ENCODE results near the gene ZBTB3. TPM values are rescaled to one million over a fixed set of nuclear protein-coding genes. Genes with fewer than 3 reads are reported as not detected.
"Not testable (repeated sequence)": the region's sequence is repeated elsewhere in the genome, so short reads cannot be mapped to it uniquely, and the experiment has no call there.

The ZBTB3 gene
- total RNA-seq = 7.4 and 11.7 TPM in 2 replicates

DNA sequence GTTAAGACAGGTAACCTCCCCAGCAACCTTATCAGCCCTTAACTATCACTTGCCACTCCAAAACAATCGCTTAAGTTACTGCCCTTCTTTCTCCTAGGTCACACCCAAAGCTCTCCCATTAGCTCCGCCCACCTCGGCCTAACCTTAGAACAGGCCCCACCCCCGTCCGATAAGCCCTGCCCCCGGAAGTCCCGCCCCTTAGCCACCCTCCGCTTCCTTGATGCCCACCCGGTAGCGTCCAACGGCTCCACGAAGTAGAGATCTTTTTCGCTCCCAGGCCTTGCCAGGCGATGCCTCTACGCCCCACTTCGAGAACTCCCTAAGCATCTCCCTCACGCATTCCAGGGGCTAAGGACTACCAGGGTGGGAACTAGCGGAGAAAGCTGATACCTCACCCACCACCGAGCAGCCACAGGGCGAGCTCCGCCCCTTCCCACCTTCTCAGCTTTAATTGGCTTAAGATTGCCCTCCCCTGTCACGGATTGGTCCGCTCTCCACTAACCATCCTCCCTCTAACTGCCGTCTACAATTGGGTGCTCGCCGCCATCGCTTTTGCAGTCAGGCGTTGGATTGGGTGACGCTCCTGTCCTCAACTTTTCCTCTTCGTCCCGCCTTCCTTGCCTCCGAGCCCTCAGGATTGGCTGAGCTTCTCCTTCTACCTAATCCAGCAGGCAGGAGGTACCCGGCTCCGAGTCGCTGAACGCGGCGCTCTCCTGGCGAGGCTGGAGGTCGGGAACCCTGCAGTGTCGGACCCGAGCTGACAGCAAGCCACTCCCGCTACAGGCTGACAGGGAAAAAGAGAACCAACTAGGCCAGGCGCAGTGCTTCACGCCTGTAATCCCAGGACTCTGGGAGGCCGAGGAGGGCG, at the start of gene ZBTB3:
TSS of gene ZBTB3 (minus strand) at position 425 of the 868 bp plus-strand sequence. CDS start 496 bp downstream, outside the sequence.
- DNase-seq (ENCODE audit: low read depth in 2 of 2) = peak; percentile 100

DNA sequence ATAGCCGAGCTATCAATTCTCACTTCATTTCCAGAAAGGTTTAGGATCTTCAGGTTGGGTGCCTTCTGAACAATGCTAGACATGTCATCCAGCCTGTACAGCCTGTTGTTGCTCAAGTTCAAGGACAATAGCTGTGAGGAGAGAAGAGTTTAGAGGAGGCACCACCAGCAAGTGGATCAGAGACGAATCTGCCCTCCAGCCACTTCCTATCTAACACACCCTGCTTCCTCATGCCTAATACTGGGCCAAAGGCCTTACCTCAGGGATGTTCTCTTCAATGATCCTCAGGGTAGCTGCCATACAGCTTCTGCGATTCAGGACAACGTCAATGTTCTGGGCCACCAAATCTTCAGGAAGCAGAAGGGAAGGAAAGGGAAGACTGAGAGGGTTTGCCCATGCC, 47.1 kb upstream of the ZBTB3 start:
- DNase-seq (ENCODE audit: low read depth in 2 of 2) = no peak

DNA sequence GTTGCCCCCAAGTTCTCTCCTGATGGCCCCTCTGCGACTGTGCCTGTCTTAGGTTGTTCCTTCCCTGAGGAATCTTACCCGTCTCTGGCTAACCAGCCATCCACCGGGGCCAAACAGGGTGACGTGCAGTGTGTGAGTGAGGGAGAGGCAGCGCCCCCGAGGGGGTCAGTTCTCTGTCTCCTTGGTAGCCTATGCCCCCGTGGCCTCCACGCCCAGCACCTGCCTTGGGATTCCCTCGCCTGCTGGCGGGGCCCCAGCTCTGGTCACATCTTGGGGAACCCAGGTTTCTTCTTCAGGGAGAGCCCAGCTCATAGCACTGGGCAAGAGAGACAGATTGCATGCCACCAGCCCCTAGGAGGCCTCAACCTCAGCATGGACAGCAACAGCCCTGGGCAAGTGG, 45.5 kb upstream of the ZBTB3 start:
- no peak for DNase-seq (ENCODE audit: low read depth in 2 of 2)

DNA sequence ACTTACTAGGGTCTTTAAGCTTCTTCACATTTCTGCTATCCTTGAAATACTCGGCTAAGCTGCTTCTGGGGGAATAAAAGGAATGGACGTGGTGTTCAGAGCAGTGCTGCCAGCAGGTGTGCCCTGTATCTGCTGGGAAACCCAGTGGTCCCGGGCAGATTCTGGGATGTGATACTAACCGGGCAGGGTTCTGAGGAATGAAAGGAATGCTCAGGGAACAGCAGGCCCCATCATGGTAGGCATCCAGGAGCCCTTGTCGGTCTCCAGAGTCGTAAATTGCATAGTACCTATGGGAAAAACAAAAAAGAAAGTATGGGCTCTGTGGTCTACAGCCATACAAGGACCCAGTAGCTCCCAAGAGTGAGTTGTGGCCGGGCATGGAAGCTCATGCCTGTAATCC, 42.3 kb upstream of the ZBTB3 start:
- DNase-seq (ENCODE audit: low read depth in 2 of 2) = no peak

DNA sequence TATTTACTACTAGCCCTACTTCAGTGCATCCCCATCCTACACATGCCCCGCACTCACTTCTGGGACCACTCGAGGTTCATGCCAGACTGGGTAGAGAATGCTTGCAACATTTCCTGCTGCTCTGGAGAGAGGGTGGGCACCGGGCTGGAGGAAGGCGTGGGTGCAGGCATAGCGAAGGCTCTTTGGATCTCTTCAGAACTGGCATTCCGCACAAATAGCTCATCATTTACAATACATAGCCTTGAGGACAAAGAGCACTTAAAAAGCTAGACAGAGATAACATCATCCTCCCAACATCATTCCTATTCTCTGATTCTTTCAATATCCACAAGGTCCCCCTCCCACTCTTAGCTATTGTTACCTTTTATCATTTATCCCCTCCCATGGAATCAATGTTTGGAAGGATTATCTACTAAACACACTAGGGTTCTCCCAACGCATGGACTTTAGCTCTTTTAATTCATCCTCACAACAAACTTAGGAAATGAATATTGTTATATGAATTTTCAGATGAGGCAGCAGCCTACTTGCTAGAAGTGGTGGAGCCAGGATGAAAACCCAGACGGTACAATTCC, 40.3 kb upstream of the ZBTB3 start:
- DNase-seq (ENCODE audit: low read depth in 2 of 2) = no peak

DNA sequence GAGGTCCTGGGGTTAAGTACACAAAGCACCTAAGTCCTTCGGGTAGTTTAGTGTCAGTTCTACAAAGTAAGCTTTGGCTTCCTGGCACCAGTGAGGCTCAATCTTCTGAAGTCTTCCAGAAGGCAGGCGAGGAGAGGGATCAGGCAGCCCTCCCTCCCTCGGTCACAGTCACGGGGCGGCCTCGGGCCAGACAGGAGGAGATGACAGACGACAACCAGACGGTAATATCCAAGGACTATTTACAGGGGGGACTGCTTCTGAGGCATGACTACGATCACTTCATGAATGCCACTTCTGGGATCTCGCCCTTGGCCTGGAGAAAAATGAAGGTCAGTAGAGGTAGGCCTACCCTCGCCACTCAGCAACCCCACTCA, 38.2 kb upstream of the ZBTB3 start:
- peak in 1 of 2 donors; percentile 14 for DNase-seq (ENCODE audit: low read depth in 2 of 2)

DNA sequence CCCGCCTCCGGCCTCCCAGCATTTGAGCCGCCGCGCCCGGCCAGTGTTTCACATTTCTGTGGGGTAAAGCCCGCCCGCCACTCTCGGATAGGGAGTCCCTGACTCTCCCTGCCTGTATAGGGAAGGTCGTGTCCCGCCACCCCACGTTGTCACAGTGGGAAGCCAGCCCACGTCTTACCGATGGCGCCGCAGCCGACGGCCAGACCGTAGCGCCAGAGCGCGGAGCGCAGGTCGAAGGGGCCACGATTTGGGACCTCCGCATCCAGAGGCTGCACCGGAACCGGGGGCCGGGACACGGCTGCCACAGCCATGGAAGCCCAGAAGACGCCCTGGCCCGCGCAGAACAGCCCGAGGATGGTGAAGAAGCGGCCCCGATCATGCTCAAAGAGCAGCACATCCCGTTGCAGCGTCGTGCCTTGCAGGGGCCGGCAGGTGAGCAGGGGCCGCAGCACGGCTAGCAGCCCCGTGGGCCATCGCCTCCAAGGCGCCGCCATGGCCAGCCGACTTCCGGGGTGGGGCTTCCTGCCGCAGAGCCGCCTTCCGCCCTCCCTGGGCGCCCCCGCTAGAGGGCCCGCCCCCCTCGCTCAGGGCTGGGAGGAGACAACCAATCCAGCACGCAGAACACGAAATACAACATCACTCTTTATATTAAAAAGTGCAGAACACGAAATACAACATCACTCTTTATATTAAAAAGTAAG, 37.7 kb upstream of the ZBTB3 start, which contains the start of gene TMEM223:
TSS of gene TMEM223 (minus strand) at position 506 of the 701 bp plus-strand sequence. CDS start at position 494, 12 bp downstream.
- peak; percentile 68 to 81 for DNase-seq (ENCODE audit: low read depth in 2 of 2)

DNA sequence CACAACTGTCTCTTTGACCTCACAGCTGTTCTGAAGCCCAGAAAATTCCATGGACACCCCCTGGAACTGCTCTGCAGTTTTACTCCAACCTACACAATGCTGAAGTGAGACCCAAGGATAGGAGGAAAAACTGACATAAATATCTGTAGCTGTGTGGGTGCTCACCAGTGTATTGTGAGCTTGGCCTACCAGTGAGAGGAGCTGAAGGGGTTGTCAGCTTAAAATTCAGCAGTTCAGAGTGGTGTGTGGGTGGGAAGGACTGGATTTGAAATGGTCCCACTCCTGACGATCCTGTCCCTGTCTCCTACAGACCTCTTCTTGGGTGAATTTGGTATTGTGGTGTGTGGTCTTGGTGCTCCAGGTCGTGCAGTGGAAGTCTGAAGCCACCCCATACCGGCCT, 35.6 kb upstream of the ZBTB3 start:
- no peak for DNase-seq (ENCODE audit: low read depth in 2 of 2)

DNA sequence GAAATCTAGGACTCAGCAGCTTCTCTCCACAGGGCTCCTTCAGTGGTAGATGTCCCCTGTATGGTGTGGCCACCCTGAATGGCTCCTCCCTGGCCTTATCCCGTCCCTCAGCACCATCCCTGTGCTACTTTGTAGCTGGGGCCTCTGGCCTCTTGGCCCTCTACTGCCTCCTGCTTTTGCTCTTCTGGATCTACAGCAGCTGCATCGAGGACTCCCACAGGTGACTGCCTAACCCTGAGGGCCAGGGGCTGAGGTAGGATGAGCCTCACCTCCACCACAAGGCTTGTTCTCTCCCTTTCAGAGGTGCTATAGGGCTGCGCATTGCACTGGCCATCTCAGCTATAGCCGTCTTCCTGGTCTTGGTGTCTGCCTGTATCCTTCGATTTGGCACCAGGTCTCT, 35.0 kb upstream of the ZBTB3 start:
- no peak for DNase-seq (ENCODE audit: low read depth in 2 of 2)

DNA sequence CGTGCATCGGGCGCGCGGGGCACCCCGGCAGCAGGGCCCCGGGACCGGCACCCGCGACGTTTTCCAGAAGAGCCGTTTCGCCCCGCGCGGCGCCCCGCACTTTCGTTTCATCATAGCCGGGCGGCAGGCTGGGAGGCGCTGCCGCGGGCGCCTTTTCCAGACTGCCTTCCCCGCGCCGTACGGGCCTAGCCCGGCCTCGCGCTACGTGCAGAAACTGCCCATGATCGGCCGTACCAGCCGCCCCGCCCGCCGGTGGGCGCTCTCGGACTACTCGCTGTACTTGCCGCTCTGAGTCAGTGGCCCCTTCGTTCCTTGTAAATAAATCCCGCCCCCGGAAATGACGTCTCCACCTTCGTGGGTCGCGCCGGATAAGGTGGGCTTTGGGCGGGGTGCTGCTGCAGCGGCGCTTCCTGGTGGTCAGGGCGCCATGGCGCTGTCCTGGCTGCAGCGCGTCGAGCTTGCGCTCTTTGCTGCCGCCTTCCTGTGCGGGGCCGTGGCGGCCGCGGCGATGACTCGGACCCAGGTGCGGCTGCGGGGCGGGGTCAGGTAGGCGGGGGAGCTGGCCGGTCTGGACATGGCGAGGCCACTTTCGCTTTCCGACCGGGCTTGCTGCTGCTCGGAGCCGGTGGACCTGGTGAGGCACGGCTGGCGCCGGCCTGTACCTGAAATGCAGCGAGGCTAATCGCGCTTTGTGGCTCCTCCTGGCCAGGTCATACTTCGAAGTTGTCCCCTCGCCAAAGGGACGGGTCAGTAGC, 33.2 kb upstream of the ZBTB3 start, which contains the start of gene TMEM179B:
TSS of gene TMEM179B (plus strand) at position 398 of the 755 bp plus-strand sequence. CDS start at position 428, 30 bp downstream.
- peak; percentile 97 to 98 for DNase-seq (ENCODE audit: low read depth in 2 of 2)

DNA sequence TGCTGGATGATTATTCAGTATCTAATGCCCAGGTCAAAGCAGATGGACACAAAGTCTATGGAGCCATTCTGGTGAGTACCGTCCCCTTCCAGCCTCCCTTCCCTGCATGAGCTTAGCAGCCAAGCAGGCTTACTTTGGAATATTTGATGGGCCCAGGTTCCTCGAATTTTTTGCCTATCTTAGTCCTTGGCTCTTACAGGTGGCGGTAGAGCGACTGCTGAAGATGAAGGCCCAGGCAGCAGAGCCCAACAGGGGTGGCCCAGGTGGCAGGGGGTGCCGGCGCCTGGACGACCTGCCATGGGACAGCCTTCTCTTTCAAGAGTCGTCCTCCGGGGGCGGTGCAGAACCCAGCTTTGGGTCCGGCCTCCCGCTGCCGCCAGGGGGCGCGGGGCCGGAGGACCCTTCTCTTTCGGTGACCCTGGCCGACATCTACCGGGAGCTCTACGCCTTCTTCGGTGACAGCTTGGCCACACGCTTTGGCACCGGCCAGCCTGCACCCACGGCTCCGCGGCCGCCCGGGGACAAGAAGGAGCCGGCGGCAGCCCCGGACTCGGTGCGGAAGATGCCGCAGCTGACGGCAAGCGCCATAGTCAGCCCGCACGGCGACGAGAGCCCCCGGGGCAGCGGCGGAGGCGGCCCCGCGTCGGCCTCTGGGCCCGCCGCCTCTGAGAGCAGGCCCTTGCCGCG, 32.5 kb upstream of the ZBTB3 start:
- peak; percentile 86 to 89 for DNase-seq (ENCODE audit: low read depth in 2 of 2)

DNA sequence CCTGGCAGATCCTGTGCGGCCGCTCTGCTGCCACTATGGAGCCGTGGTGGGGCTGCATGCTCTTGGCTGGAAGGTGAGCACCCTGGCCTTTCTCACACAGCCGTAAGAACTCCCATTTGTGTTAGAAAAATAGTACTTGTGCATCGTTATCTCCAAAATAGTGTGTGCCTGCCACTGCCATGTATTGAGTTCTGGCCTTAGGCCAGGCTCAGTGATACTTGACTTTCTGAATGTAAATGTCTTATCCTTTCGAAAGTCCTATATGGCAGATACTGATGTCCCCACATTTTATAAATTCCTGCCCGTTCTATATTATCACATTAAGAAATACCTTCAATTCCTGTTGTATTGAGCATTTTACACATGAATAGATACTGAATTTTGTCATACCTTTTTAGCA, 28.8 kb upstream of the ZBTB3 start:
- DNase-seq (ENCODE audit: low read depth in 2 of 2) = no peak

DNA sequence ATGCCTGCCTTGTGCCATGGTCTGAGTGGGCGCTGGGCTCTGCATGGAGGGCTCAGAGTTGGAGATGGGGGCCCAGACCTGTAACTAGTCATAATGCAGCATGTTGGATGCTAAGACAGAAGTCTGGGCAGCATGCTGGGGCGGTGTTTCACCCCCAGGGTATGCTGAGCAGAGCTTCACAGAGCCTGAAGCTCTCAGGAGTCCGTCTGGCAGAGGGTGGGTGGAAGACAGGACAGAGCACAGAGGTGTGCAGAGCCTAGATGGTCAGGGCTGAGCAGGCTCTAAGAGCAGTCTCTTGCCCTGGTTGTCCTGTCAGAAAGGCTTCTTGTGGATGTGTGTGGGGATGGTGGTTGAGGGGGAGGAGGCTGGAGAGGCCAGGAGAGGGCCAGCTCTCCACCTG, 24.5 kb upstream of the ZBTB3 start:
- DNase-seq (ENCODE audit: low read depth in 2 of 2) = no peak

DNA sequence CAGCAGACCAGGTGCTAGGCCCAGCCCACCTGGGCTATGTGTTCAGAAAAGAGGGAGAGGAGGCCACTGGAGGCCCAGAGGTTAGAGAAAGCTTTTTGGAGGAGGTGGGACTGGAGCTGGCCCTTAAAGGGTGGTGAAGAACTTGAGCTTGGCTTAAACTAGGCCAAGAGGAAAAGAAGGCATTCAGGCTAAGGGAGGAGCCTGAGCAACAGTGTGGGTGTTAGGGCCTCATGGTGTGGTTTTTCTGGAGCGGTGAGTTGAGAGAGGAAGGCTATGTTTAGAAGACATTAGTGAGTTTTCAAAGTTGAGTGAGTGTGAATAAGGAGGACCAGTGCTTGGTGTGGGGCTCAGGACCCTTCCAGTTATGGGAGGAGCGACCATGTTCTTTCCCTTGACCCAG, 23.4 kb upstream of the ZBTB3 start:
- DNase-seq (ENCODE audit: low read depth in 2 of 2) = no peak

DNA sequence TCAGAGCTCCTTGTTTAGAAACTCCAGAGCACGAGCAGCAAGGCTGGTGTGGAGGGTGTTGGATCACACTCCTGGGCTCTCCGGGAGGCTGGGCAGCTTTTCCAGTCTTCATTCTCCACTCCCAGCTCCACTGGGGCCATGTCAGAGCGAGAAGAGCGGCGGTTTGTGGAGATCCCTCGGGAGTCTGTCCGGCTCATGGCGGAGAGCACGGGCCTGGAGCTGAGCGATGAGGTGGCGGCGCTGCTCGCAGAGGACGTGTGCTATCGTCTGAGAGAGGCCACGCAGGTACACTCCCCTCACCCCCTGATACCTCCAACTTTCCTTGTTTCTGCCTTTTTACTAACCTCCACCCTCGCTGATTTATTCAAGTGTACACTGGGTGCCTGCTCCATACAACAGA, 21.7 kb upstream of the ZBTB3 start:
- DNase-seq (ENCODE audit: low read depth in 2 of 2) = no peak

DNA sequence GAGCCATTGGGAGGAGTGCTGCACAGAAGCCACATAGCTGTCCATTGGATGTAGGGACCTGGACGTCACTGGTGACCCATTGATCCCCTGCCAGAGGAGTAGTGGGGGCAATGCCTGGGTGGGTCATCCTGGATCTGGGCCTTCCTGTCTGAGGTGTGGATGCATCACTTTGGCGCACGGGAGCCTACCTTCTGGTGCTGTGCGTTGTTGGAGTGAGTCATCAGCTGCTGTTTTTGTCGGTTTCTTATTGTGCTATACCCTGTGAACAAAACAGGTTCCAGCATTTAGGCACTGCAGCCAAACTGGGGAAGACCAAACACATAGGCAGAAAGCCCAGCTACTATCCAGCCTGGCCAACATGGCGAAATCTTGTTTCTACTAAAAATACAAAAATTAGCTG, 20.4 kb upstream of the ZBTB3 start:
- peak; percentile 20 to 57 for DNase-seq (ENCODE audit: low read depth in 2 of 2)

DNA sequence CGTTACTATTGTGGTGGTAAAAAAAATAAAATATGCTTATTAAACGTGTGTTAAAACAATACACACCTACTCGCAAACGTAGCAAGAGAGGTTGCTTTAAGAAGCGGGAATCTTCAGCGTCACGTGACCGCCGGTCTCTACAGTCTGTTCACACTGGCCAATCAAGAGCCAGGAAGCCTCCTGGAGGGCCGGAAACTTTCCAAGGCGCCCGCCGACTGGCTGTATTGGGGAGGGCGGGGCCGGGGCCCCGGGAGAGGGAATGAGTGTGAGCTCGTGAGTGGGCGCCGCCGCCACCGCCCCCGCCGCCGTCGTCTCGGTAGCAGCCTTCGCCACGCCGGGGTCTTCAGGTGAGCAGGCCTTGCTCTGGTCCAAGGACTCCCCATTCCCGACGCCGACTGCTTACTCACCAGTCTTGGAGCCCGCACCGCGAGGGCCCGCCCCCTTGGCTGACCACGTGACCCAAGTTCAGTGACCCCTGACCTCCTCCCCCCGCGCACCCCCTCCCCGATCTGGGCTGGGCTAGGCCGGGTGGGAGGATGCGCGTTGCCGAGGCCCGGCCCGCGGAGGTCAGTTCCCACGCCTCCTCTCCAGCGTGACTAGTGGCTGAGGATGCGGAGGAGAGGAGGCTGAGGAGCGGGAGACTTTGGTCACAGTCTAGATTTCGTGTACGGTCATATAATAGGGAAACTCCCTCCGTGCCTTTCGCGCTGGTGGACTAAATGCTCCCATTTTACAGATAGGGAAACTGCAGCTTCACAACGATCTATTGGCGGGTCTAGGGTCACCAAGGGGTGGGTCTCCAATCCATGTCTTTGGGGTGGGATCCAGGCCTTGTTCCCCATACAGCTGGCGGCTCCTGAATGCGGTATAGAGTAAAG, 17.4 kb upstream of the ZBTB3 start, which contains the start of gene TAF6L:
TSS of gene TAF6L (plus strand) at position 253 of the 878 bp plus-strand sequence. CDS start 4,388 bp downstream, outside the sequence.
- peak; percentile 95 to 98 for DNase-seq (ENCODE audit: low read depth in 2 of 2)

DNA sequence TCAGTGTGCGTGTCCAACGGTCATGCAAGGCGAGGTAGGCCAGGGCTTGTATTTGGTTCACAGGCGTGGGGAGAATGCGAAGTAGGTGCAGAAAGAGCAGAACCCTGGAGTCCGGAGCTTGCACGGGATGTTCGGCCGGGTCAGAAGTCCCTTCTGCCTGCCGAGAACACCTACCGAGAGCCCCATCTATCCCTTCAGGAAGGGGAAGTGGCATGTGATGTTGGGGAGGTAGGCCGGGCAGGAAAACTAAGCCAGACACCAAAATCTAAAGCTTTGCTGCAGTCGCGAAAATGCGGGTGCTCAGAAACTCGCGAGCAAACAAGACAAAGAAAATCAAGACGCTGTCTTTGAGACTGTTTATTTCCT, 16.8 kb upstream of the ZBTB3 start:
- DNase-seq (ENCODE audit: low read depth in 2 of 2) = peak in 1 of 2 donors; percentile 59

DNA sequence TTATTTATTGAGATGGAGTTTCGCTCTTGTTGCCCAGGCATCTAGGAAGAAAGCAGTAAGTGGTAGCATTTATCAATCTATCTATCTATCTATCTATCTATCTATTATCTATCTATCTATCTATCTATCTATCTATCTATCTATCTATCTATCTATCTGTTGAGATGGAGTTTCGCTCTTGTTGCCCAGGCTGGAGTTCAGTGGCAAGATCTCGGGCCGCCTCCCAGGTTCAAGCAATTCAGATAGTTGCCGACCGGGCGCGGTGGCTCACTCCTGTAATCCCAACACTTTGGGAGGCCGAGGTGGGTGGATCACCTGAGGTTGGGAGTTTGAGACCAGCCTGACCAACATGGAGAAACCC, 6.9 kb upstream of the ZBTB3 start:
- not testable (repeated sequence) for DNase-seq (ENCODE audit: low read depth in 2 of 2)

Measured in lung microvascular endothelial cell (primary cell).